Measurements from ENCODE around the gene NCAPD3.
A peak's percentile ranks its signal among the peaks of the same experiment; 100 is the strongest.
"Not testable (repeated sequence)": the region's sequence is repeated elsewhere in the genome, so short reads cannot be mapped to it uniquely, and the experiment has no call there.

DNA sequence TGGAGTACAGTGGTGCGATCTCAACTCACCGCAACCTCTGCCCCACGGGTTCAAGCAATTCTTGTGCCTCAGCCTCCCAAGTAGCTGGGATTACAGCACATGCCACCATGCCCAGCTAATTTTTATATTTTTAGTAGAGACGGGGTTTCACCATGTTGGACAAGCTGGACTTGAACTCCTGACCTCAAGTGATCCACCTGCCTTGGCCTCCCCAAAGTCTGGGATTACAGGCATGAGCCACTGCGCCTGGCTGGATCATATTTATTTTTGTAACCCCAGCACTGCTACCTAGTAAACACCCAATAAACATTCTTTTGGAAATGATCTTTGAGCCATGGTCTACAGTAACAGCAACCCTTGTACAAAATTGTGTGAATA lies 31.4 kb upstream of the NCAPD3 start:
- TF ChIP-seq, protein P1, sequence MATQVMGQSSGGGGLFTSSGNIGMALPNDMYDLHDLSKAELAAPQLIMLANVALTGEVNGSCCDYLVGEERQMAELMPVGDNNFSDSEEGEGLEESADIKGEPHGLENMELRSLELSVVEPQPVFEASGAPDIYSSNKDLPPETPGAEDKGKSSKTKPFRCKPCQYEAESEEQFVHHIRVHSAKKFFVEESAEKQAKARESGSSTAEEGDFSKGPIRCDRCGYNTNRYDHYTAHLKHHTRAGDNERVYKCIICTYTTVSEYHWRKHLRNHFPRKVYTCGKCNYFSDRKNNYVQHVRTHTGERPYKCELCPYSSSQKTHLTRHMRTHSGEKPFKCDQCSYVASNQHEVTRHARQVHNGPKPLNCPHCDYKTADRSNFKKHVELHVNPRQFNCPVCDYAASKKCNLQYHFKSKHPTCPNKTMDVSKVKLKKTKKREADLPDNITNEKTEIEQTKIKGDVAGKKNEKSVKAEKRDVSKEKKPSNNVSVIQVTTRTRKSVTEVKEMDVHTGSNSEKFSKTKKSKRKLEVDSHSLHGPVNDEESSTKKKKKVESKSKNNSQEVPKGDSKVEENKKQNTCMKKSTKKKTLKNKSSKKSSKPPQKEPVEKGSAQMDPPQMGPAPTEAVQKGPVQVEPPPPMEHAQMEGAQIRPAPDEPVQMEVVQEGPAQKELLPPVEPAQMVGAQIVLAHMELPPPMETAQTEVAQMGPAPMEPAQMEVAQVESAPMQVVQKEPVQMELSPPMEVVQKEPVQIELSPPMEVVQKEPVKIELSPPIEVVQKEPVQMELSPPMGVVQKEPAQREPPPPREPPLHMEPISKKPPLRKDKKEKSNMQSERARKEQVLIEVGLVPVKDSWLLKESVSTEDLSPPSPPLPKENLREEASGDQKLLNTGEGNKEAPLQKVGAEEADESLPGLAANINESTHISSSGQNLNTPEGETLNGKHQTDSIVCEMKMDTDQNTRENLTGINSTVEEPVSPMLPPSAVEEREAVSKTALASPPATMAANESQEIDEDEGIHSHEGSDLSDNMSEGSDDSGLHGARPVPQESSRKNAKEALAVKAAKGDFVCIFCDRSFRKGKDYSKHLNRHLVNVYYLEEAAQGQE (IDR thresholded peaks at IDR 0.05; ENCODE audit: borderline replicate concordance) = not testable (repeated sequence)
- TF ChIP-seq, protein P1 (CRISPR knock-in tag; IDR thresholded peaks at IDR 0.05; ENCODE audit: low read depth) = not testable (repeated sequence)
- TF ChIP-seq, protein P2, sequence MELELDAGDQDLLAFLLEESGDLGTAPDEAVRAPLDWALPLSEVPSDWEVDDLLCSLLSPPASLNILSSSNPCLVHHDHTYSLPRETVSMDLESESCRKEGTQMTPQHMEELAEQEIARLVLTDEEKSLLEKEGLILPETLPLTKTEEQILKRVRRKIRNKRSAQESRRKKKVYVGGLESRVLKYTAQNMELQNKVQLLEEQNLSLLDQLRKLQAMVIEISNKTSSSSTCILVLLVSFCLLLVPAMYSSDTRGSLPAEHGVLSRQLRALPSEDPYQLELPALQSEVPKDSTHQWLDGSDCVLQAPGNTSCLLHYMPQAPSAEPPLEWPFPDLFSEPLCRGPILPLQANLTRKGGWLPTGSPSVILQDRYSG (tag; conservative IDR thresholded peaks at IDR 0.05; ENCODE audit: low read depth) = not testable (repeated sequence)
- TF ChIP-seq, protein P3, sequence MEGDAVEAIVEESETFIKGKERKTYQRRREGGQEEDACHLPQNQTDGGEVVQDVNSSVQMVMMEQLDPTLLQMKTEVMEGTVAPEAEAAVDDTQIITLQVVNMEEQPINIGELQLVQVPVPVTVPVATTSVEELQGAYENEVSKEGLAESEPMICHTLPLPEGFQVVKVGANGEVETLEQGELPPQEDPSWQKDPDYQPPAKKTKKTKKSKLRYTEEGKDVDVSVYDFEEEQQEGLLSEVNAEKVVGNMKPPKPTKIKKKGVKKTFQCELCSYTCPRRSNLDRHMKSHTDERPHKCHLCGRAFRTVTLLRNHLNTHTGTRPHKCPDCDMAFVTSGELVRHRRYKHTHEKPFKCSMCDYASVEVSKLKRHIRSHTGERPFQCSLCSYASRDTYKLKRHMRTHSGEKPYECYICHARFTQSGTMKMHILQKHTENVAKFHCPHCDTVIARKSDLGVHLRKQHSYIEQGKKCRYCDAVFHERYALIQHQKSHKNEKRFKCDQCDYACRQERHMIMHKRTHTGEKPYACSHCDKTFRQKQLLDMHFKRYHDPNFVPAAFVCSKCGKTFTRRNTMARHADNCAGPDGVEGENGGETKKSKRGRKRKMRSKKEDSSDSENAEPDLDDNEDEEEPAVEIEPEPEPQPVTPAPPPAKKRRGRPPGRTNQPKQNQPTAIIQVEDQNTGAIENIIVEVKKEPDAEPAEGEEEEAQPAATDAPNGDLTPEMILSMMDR (IDR thresholded peaks at IDR 0.05 in 2 of 3, conservative IDR thresholded peaks at IDR 0.05 in 1 of 3; ENCODE audit: insufficient read depth in 2 of 3, low read depth in 1 of 3, low read length in 3 of 3) = not testable (repeated sequence)
- TF ChIP-seq POLR2A (conservative IDR thresholded peaks at IDR 0.05) = peak; percentile 67
